Activated T-helper 1 cell treated with anti-CD3 and anti-CD28 coated beads, Interleukin-12 subunit alpha, Interleukin-12 subunit beta, Interleukin-2, Interleukin-4 antibody, amounts not matched to agents 30 ng/mL and 10 ng/mL and 1 ng/mL, durations not matched to agents 14 hours and 24 hours and 36 hours (primary cell): ENCODE data around the gene TIFAB. TPM values are rescaled to one million over a fixed set of nuclear protein-coding genes. Genes with fewer than 3 reads are reported as not detected.

Experiments
- DNase-seq: peaks from one replicate; pipeline ENCODE4 v3.0.0; 2021; ENCODE audit warnings: low spot score
- H3K27ac Mint-ChIP-seq: one replicate; pipeline ENCODE4 v1.8.0; 2021; ENCODE audit warnings: mild to moderate bottlenecking, mixed read lengths
- H3K27me3 Mint-ChIP-seq: one replicate; pipeline ENCODE4 v1.8.0; 2022; ENCODE audit warnings: mild to moderate bottlenecking, moderate library complexity, mixed read lengths; ENCODE audit not compliant: insufficient read depth
- H3K36me3 Mint-ChIP-seq: one replicate; pipeline ENCODE4 v1.8.0; 2021; ENCODE audit warnings: low read depth, mixed read lengths
- H3K4me1 Mint-ChIP-seq: one replicate; pipeline ENCODE4 v1.8.0; 2021; ENCODE audit warnings: low read depth, mixed read lengths
- H3K4me3 Mint-ChIP-seq: one replicate; pipeline ENCODE4 v1.8.0; 2021; ENCODE audit warnings: mild to moderate bottlenecking, moderate library complexity, mixed read lengths
- H3K9me3 Mint-ChIP-seq: one replicate; pipeline ENCODE4 v1.8.0; 2021; ENCODE audit warnings: mixed read lengths
- intact Hi-C: fragments of 100-400 bp; cut with micrococcal nuclease; formaldehyde crosslinking; loops from one replicate; pipeline ENCODE4 v1.15.1; 2024
- total RNA-seq: library from RNA; stranded (reverse); gene quantifications from 2 replicates; pipeline ENCODE4 v1.2.3, GENCODE V29; 2022

Gene TIFAB
- total RNA-seq, 1 donor from 2014 or later = not detected

DNA sequence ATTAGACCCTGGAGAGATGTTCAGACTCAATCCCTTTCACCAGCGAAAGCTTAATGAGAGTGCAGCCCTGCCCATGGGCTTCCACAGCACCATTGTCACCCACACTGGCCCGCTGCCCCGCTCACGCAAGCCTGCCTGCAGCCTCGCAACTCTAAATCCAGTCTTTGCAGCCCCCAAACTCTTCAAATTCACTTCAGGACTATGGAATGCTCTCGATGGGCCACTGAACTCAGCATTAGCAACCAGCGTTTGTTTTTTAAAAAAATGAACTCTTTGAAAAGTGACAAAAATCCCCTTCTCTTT is 22.1 kb downstream of the TIFAB start:
- no peak for DNase-seq
- intact Hi-C loops = no loop called here
- Mint-ChIP-seq H3K27ac (no peak overlapping the region), H3K9me3 (peaks cover 7% of the 10 kb centered on the region), H3K36me3 (no peaks in the 10 kb centered on the region), H3K4me1 (peaks cover 11% of the 10 kb centered on the region), H3K27me3 (peaks cover 12% of the 10 kb centered on the region), H3K4me3 (no peak overlapping the region)

DNA sequence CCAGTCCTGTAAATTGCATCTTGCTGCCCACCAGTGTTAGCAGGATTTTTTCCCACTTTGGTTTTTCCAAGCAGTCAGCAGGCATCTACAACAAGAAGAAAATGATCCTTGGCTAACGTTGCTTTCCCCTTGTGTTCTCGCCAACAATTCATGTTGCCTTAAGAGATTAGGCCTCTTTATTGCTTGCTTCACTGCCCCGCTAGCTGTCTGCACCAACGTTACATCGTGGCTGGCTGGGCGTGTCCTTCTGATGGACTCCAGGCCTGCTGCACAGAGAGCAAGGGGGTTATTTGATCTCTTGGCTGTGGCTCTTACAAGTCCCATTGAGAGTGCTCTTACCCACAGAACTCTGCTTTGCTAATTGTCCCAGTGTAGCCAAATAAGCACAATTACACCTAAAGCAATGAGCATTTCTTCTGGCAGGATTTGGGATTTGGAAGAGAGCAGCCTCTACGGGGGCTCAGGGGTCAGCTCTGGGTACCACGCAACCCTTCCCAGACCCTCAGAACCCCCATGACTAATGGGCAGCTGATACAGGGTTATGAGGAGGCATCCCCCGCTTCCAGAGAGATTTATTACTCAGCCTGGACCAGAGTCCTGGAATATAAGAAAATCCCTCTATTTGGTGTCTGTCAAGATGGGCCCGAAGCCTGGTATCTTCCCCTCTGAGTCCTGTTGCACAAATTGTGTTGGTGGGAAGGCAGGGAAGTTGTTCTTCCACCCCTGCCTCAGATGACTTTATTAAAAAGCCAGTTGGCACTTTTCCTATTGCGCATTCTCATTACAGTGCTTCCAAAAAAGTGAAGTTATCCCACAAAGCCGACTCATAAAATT is 22.6 kb downstream of the TIFAB start:
- Mint-ChIP-seq H3K4me3 (no peak overlapping the region), H3K27me3 (peaks cover 8% of the 10 kb centered on the region), H3K36me3 (no peaks in the 10 kb centered on the region), H3K9me3 (peaks cover 7% of the 10 kb centered on the region), H3K27ac (no peak overlapping the region), H3K4me1 (peaks cover 11% of the 10 kb centered on the region)
- DNase-seq = no peak
- intact Hi-C loops = loop anchor here (5.0 kb wide), 1 partner anchor 67 kb away; no protein-coding TSS in a partner anchor

GRCh38 chr5:135428586-135428985 is 23.6 kb downstream of the TIFAB start:
- H3K27ac Mint-ChIP-seq = no peak overlapping the region
- H3K4me3 Mint-ChIP-seq = no peak overlapping the region
- H3K36me3 Mint-ChIP-seq = no peaks in the 10 kb centered on the region
- peaks cover 7% of the 10 kb centered on the region for H3K9me3 Mint-ChIP-seq
- no peak for DNase-seq
- peaks cover 4% of the 10 kb centered on the region for H3K27me3 Mint-ChIP-seq
- H3K4me1 Mint-ChIP-seq = peaks cover 15% of the 10 kb centered on the region
- intact Hi-C loops = loop anchor here (5.0 kb wide), 1 partner anchor 66 kb away; no protein-coding TSS in a partner anchor

DNA sequence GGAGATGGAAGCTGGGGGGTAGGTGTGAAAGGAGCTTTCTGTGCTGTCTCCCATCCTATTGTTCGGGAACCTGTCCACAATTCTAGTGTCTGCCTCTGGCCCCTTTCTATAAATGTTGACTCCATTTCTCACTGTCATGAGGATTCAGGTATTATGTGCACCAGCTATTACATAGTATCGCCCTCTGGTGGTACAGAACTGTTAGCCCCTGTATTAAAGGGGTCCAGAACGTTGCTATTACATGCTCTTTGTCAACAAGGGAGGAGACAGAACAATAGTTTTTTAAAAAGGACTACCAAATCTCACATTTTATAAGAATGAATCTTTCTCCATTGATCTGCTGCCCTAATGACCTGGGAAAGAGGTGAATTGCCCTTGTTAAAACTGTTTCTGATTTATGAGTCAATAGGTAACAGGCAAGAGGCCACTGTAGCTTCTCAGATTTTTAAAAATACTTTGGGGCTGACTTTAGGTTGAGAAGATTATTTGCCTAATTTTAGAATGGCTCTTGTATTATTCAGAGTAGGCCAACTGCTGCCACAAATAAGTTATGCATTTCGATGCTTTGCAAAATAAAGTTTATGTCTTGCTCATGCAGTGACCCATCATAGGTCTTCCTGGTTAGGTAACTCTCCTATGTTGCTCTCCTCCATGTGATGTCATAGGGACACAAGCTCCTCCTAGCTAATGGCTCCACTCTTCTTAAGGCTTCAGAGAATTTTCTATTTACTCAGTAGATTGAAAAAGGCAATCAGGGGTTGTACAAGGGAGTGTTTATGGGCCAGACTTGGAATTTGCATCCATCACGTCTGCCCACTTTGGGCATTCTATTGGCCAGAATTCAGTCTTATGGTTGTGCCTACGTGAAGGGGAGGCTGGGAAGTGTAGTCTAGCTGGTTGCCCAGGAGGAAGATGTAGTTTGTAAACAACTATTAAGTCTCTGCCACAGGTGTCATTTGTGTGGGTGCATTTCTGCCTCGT is 25.8 kb downstream of the TIFAB start:
- peak; percentile 14 for DNase-seq
- Mint-ChIP-seq H3K36me3 (no peaks in the 10 kb centered on the region), H3K27ac (peak overlapping the region; percentile 36), H3K4me1 (peaks cover 15% of the 10 kb centered on the region), H3K4me3 (no peak overlapping the region), H3K9me3 (peaks cover 7% of the 10 kb centered on the region), H3K27me3 (peaks cover 7% of the 10 kb centered on the region)
- intact Hi-C loops = loop anchor here (2.0 to 5.0 kb wide), 2 partner anchors 28 to 64 kb away; partner anchors contain the start of gene MACROH2A1

- no peak for DNase-seq
- Mint-ChIP-seq H3K27me3 (peaks cover 14% of the 10 kb centered on the region), H3K4me3 (no peak overlapping the region), H3K4me1 (peaks cover 15% of the 10 kb centered on the region), H3K27ac (peak overlapping the region; percentile 36), H3K36me3 (no peaks in the 10 kb centered on the region), H3K9me3 (peaks cover 7% of the 10 kb centered on the region)
- intact Hi-C loops = loop anchor here (2.0 to 5.0 kb wide), 2 partner anchors 27 to 63 kb away; partner anchors contain the start of gene MACROH2A1
These were observed 26.5 kb downstream of the TIFAB start for GRCh38 chr5:135425641-135426040.

- no peaks in the 10 kb centered on the region for H3K36me3 Mint-ChIP-seq
- H3K9me3 Mint-ChIP-seq = peaks cover 12% of the 10 kb centered on the region
- intact Hi-C loops = no loop called here
- no peak overlapping the region for H3K27ac Mint-ChIP-seq
- H3K27me3 Mint-ChIP-seq = peaks cover 28% of the 10 kb centered on the region
- DNase-seq = no peak
- H3K4me1 Mint-ChIP-seq = peaks cover 15% of the 10 kb centered on the region
- H3K4me3 Mint-ChIP-seq = no peak overlapping the region
These were observed 28.3 kb downstream of the TIFAB start for GRCh38 chr5:135423846-135424168.

DNA sequence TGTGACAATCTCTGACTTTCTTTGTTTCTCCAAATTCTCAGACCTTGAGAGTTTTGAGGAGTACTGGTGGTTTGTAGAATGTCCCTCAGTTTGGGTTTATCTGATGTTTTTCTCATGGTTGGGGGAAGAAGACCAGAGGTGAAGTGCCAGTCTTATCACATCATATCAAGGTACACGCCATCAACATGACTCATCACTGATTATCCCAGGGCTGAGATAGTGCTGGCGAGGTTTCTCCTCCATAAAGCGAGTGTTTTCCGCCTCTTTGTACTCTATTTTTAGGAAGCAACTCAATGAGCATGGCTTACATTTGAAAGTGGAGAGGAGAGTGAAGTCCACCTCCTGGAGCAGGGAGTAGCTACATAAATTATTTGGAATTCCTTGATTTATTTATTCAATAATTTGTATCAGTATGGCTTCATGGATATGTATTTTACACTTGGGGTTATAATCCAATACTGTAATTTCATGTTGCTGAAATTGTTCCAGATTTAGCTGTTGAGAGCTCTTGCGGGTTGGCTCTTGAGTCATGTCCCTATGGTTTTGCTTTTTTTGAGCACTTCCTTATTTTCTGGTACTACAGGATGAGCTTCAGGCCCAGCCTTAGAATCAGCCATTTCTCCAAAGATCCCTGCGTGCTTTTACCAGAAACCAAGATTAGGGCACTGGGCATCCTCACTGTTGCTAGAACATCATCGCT is 28.9 kb downstream of the TIFAB start:
- Mint-ChIP-seq H3K36me3 (no peaks in the 10 kb centered on the region), H3K4me1 (peaks cover 15% of the 10 kb centered on the region), H3K27ac (peak overlapping the region; percentile 40), H3K4me3 (no peak overlapping the region), H3K9me3 (peaks cover 7% of the 10 kb centered on the region), H3K27me3 (peaks cover 33% of the 10 kb centered on the region)
- no peak for DNase-seq
- intact Hi-C loops = no loop called here

GRCh38 chr5:135422419-135422818 is 29.7 kb downstream of the TIFAB start:
- peaks cover 38% of the 10 kb centered on the region for H3K27me3 Mint-ChIP-seq
- DNase-seq = no peak
- H3K4me3 Mint-ChIP-seq = no peak overlapping the region
- no peaks in the 10 kb centered on the region for H3K36me3 Mint-ChIP-seq
- no peak overlapping the region for H3K27ac Mint-ChIP-seq
- peaks cover 5% of the 10 kb centered on the region for H3K9me3 Mint-ChIP-seq
- H3K4me1 Mint-ChIP-seq = peaks cover 15% of the 10 kb centered on the region
- intact Hi-C loops = no loop called here

GRCh38 chr5:135417083-135417482 is 35.1 kb downstream of the TIFAB start:
- intact Hi-C loops = no loop called here
- H3K4me3 Mint-ChIP-seq = no peak overlapping the region
- no peak for DNase-seq
- peaks cover 5% of the 10 kb centered on the region for H3K9me3 Mint-ChIP-seq
- H3K36me3 Mint-ChIP-seq = no peaks in the 10 kb centered on the region
- H3K27ac Mint-ChIP-seq = no peak overlapping the region
- peaks cover 66% of the 10 kb centered on the region for H3K27me3 Mint-ChIP-seq
- H3K4me1 Mint-ChIP-seq = no peaks in the 10 kb centered on the region

DNA sequence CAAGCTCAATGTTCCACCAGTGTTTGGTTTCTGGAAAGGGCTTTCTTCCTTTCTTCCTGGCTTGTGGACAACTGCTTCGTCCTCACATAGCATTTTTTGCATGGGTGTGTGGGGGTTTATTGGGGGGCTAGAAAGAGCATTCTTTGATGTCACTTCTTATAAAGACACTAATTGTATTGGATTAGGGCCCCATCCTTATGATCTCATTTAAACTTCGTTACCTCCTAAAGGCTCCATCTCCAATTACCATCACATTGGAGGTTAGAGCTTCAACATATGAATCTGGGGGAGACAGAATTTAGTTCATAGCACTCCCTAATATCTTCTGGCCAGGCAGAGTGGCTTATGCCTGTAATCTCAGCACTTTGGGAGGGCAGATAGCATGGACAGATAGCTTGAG is 47.1 kb downstream of the TIFAB start:
- Mint-ChIP-seq H3K36me3 (peaks cover 1% of the 10 kb centered on the region), H3K4me3 (no peak overlapping the region), H3K27ac (no peak overlapping the region), H3K9me3 (peaks cover 3% of the 10 kb centered on the region), H3K4me1 (peaks cover 11% of the 10 kb centered on the region), H3K27me3 (peaks cover 22% of the 10 kb centered on the region)
- intact Hi-C loops = no loop called here
- no peak for DNase-seq

GRCh38 chr5:135402031-135402430 is 50.1 kb downstream of the TIFAB start:
- Mint-ChIP-seq H3K27me3 (peaks cover 22% of the 10 kb centered on the region), H3K4me1 (peaks cover 24% of the 10 kb centered on the region), H3K4me3 (no peak overlapping the region), H3K9me3 (peaks cover 3% of the 10 kb centered on the region), H3K36me3 (peaks cover 11% of the 10 kb centered on the region), H3K27ac (no peak overlapping the region)
- DNase-seq = no peak
- intact Hi-C loops = no loop called here

GRCh38 chr5:135400866-135401265 is 51.3 kb downstream of the TIFAB start:
- H3K36me3 Mint-ChIP-seq = peaks cover 12% of the 10 kb centered on the region
- no peak for DNase-seq
- H3K27ac Mint-ChIP-seq = peak overlapping the region; percentile 37
- intact Hi-C loops = no loop called here
- H3K4me3 Mint-ChIP-seq = peak overlapping the region; percentile 95
- peaks cover 34% of the 10 kb centered on the region for H3K4me1 Mint-ChIP-seq
- H3K9me3 Mint-ChIP-seq = peaks cover 3% of the 10 kb centered on the region
- H3K27me3 Mint-ChIP-seq = peaks cover 13% of the 10 kb centered on the region
